Glutamatergic neuron (in vitro differentiated cells): Measurements from ENCODE around the gene LRIG2. TPM values are rescaled to one million over a fixed set of nuclear protein-coding genes. Genes with fewer than 3 reads are reported as not detected.
"Not testable (repeated sequence)": the region's sequence is repeated elsewhere in the genome, so short reads cannot be mapped to it uniquely, and the experiment has no call there.

Experiments
- DNase-seq: peaks from one replicate; pipeline ENCODE4 v3.0.0; 2022
- H3K27ac Mint-ChIP-seq: one replicate; pipeline ENCODE4 v1.8.0; 2020; ENCODE audit warnings: mild to moderate bottlenecking, mixed read lengths, inconsistent platforms; ENCODE audit not compliant: unreplicated experiment
- H3K27me3 Mint-ChIP-seq: one replicate; pipeline ENCODE4 v1.8.0; 2020; ENCODE audit warnings: mild to moderate bottlenecking, moderate library complexity, mixed read lengths, inconsistent platforms; ENCODE audit not compliant: unreplicated experiment
- H3K36me3 Mint-ChIP-seq: one replicate; pipeline ENCODE4 v1.8.0; 2020; ENCODE audit warnings: mild to moderate bottlenecking, mixed read lengths, inconsistent platforms; ENCODE audit not compliant: unreplicated experiment
- H3K4me1 Mint-ChIP-seq: one replicate; pipeline ENCODE4 v1.8.0; 2020; ENCODE audit warnings: mild to moderate bottlenecking, low read depth, mixed read lengths, inconsistent platforms; ENCODE audit not compliant: unreplicated experiment
- H3K4me3 Mint-ChIP-seq: one replicate; pipeline ENCODE4 v1.8.0; 2020; ENCODE audit warnings: mild to moderate bottlenecking, mixed read lengths, inconsistent platforms; ENCODE audit not compliant: unreplicated experiment
- H3K9me3 Mint-ChIP-seq: one replicate; pipeline ENCODE4 v1.8.0; 2020; ENCODE audit warnings: mild to moderate bottlenecking, moderate library complexity, mixed read lengths, inconsistent platforms; ENCODE audit not compliant: unreplicated experiment
- CTCF ChIP-seq: fragments of 200-600 bp; sonication (generic); IDR thresholded peaks from one replicate; pipeline ENCODE4 v1.5.0; 2021; ENCODE audit not compliant: partially characterized antibody, unreplicated experiment
- total RNA-seq: library from RNA; stranded (reverse); fragmentation: NEBNext Ultra II Directional; extraction: Animal tissue kit (Norgen Biotek cat#: 25700); gene quantifications from one replicate; pipeline ENCODE4 v1.2.1, GENCODE V29; 2021; ENCODE audit not compliant: unreplicated experiment

LRIG2 gene
- total RNA-seq, 1 donor from 2014 or later, result 23.4 TPM

GRCh38 chr1:113048064-113048463 is 24.9 kb upstream of the LRIG2 start:
- Mint-ChIP-seq H3K27me3 (no peaks in the 10 kb centered on the region), H3K9me3 (peaks cover 2% of the 10 kb centered on the region), H3K4me3 (no peak overlapping the region), H3K27ac (no peak overlapping the region), H3K36me3 (no peaks in the 10 kb centered on the region), H3K4me1 (peaks cover 12% of the 10 kb centered on the region)
- no peak for DNase-seq
- no peak for TF ChIP-seq CTCF

- H3K9me3 Mint-ChIP-seq, result no peaks in the 10 kb centered on the region
- H3K4me1 Mint-ChIP-seq, result peaks cover 10% of the 10 kb centered on the region
- H3K4me3 Mint-ChIP-seq, result no peak overlapping the region
- H3K27me3 Mint-ChIP-seq, result no peaks in the 10 kb centered on the region
- no peak for DNase-seq
- no peak for TF ChIP-seq CTCF
- no peak overlapping the region for H3K27ac Mint-ChIP-seq
- H3K36me3 Mint-ChIP-seq, result no peaks in the 10 kb centered on the region
Measured at GRCh38 chr1:113053344-113054126, 19.5 kb upstream of the LRIG2 start.

DNA sequence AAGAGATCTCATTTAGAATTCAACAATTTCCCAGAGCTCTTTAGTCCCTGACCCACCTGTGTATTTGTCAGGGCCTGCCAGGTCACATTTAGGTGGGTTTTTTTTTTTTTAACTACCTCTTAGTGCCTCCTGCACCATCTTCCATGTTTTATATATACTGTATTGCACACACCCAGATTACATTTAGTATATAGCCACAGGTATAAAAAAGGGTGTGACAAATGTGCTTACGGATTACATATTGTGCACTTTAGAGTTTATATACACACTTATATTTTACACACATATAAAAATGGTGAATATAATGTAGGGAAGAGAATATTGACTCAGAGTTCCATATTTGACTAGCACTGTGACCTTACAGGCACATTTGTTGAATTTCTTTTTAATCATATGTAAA is 17.4 kb upstream of the LRIG2 start:
- TF ChIP-seq CTCF, result no peak
- no peak overlapping the region for H3K27ac Mint-ChIP-seq
- no peaks in the 10 kb centered on the region for H3K36me3 Mint-ChIP-seq
- peaks cover 2% of the 10 kb centered on the region for H3K9me3 Mint-ChIP-seq
- H3K27me3 Mint-ChIP-seq, result no peaks in the 10 kb centered on the region
- DNase-seq, result no peak
- H3K4me1 Mint-ChIP-seq, result peaks cover 20% of the 10 kb centered on the region
- H3K4me3 Mint-ChIP-seq, result no peak overlapping the region

DNA sequence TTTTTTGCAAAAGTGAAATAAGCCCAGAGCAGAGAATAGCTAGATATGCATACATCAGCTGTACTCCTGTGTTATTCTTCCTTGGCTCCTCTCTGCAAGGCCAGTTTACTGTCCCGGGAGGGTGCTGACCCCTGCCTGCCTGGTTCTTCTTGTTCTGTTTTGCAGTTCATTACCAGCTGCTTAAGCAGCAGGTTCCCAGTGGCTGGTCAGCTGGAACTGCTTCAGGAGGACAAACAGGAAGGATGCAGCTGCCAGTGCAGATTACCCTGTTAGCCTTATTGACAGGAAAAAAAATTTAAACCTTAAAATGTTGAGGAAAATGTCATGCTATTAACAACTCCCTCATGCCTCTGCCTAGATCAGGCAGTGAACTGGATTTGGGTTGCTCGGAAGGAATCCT is 16.0 kb upstream of the LRIG2 start:
- TF ChIP-seq CTCF, result no peak
- peak; percentile 32 for DNase-seq
- peaks cover 2% of the 10 kb centered on the region for H3K9me3 Mint-ChIP-seq
- H3K4me1 Mint-ChIP-seq, result peaks cover 20% of the 10 kb centered on the region
- no peaks in the 10 kb centered on the region for H3K36me3 Mint-ChIP-seq
- H3K27ac Mint-ChIP-seq, result peak overlapping the region; percentile 65
- peaks cover 3% of the 10 kb centered on the region for H3K27me3 Mint-ChIP-seq
- H3K4me3 Mint-ChIP-seq, result no peak overlapping the region

- peaks cover 2% of the 10 kb centered on the region for H3K9me3 Mint-ChIP-seq
- H3K27me3 Mint-ChIP-seq, result peaks cover 3% of the 10 kb centered on the region
- no peak for TF ChIP-seq CTCF
- H3K36me3 Mint-ChIP-seq, result peaks cover 2% of the 10 kb centered on the region
- peaks cover 20% of the 10 kb centered on the region for H3K4me1 Mint-ChIP-seq
- peak; percentile 45 for DNase-seq
- H3K4me3 Mint-ChIP-seq, result peak overlapping the region; percentile 63
- peak overlapping the region; percentile 85 for H3K27ac Mint-ChIP-seq
Measured at GRCh38 chr1:113058941-113059706, 13.9 kb upstream of the LRIG2 start.

- Mint-ChIP-seq H3K36me3 (peaks cover 11% of the 10 kb centered on the region), H3K4me1 (peaks cover 11% of the 10 kb centered on the region)
- H3K27me3 Mint-ChIP-seq, H3K27ac Mint-ChIP-seq, DNase-seq, H3K9me3 Mint-ChIP-seq, H3K4me3 Mint-ChIP-seq: not testable (repeated sequence)
Measured at GRCh38 chr1:113063456-113063855, 9.5 kb upstream of the LRIG2 start.
